Left ventricle myocardium inferior (tissue), 1 donor: ENCODE measurements around the gene PER1. TPM values are rescaled to one million over a fixed set of nuclear protein-coding genes. Genes with fewer than 3 reads are reported as not detected.

Experiments
- DNase-seq: peaks from one replicate; pipeline ENCODE4 v3.0.0-alpha.2; 2020
- H3K27ac ChIP-seq: fragments of 200-600 bp; replicated peaks from 2 replicates; pipeline ENCODE4 v1.8.0; 2021
- H3K27me3 ChIP-seq: fragments of 200-600 bp; 2 replicates; pipeline ENCODE4 v1.8.0; 2021; ENCODE audit warnings: low read depth
- H3K36me3 ChIP-seq: fragments of 200-600 bp; 2 replicates; pipeline ENCODE4 v1.8.0; 2021
- H3K4me1 ChIP-seq: fragments of 200-600 bp; 2 replicates; pipeline ENCODE4 v1.8.0; 2021
- H3K4me3 ChIP-seq: fragments of 200-600 bp; 2 replicates; pipeline ENCODE4 v1.8.0; 2021; ENCODE audit warnings: mild to moderate bottlenecking, moderate library complexity
- H3K9me3 ChIP-seq: fragments of 200-600 bp; replicated peaks from 2 replicates; pipeline ENCODE4 v1.8.0; 2021
- CTCF ChIP-seq: fragments of 200-600 bp; IDR thresholded peaks from 2 replicates; pipeline ENCODE4 v1.8.0; 2021; ENCODE audit warnings: antibody characterized with exemption, mild to moderate bottlenecking, borderline replicate concordance
- intact Hi-C: fragments of 100-400 bp; cut with micrococcal nuclease; formaldehyde crosslinking; loops from one replicate; pipeline ENCODE4 v1.11.0; 2022
- total RNA-seq: library from RNA; stranded (reverse); fragmentation: NEBNext Ultra II Directional; extraction: Animal tissue kit (Norgen Biotek cat#: 25700); gene quantifications from one replicate; pipeline ENCODE4 v1.2.1, GENCODE V29; 2021
- donor health status: DM: no; HTN: yes; CAD: no; lungs with severe emphysema.

PER1 gene
- total RNA-seq, 1 donor from 2014 or later: 109 TPM

GRCh38 chr17:8156246-8156992 lies 4.2 kb upstream of the PER1 start:
- Histone ChIP-seq H3K4me3 (peak overlapping the region; percentile 75), H3K4me1 (peaks cover 73% of the 10 kb centered on the region), H3K27ac (peak overlapping the region; percentile 100), H3K36me3 (peaks cover 24% of the 10 kb centered on the region), H3K9me3 (no peaks in the 10 kb centered on the region), H3K27me3 (no peaks in the 10 kb centered on the region)
- intact Hi-C loops: no loop called here
- TF ChIP-seq CTCF: no peak
- DNase-seq: peak; percentile 100

GRCh38 chr17:8155996-8156245 lies 3.7 kb upstream of the PER1 start:
- no peaks in the 10 kb centered on the region for H3K9me3 ChIP-seq
- peak overlapping the region; percentile 75 for H3K4me3 ChIP-seq
- peak overlapping the region; percentile 99 for H3K27ac ChIP-seq
- intact Hi-C loops: no loop called here
- no peak for DNase-seq
- peaks cover 69% of the 10 kb centered on the region for H3K4me1 ChIP-seq
- H3K27me3 ChIP-seq: no peaks in the 10 kb centered on the region
- peaks cover 19% of the 10 kb centered on the region for H3K36me3 ChIP-seq
- TF ChIP-seq CTCF: no peak

- Histone ChIP-seq H3K4me1 (peaks cover 69% of the 10 kb centered on the region), H3K4me3 (peak overlapping the region; percentile 75), H3K27me3 (no peaks in the 10 kb centered on the region), H3K9me3 (no peaks in the 10 kb centered on the region), H3K36me3 (peaks cover 19% of the 10 kb centered on the region), H3K27ac (peak overlapping the region; percentile 99)
- intact Hi-C loops: no loop called here
- TF ChIP-seq CTCF: no peak
- no peak for DNase-seq
These were observed 3.2 kb upstream of the PER1 start for GRCh38 chr17:8155231-8155995.

- peaks cover 69% of the 10 kb centered on the region for H3K4me1 ChIP-seq
These were observed 2.5 kb upstream of the PER1 start for GRCh38 chr17:8154608-8155155.

More at GRCh38 chr17:8154608-8155155, 2.5 kb upstream of the PER1 start:
- TF ChIP-seq CTCF: no peak
- intact Hi-C loops: no loop called here
- DNase-seq: no peak
- Histone ChIP-seq H3K27ac (peak overlapping the region; percentile 99), H3K36me3 (peaks cover 22% of the 10 kb centered on the region), H3K9me3 (no peaks in the 10 kb centered on the region), H3K27me3 (no peaks in the 10 kb centered on the region), H3K4me3 (peak overlapping the region; percentile 75)
